SK-N-SH treated with all-trans-retinoic acid at 6 μM for 48 hours (cell line): ENCODE results near the gene DIABLO.

Experiments used
- ATAC-seq: fragments of 200-7000 bp; cut with Tn5 transposase; 3 replicates; pipeline ENCODE4 v1.9.1; 2020; ENCODE audit warnings: mild to moderate bottlenecking, moderate library complexity
- ARNTL ChIP-seq: fragments of 450-650 bp; formaldehyde crosslinking; IDR thresholded peaks from 2 replicates; pipeline ENCODE4 v1.5.0; 2020; ENCODE audit warnings: low read depth, mild to moderate bottlenecking, moderate library complexity, borderline replicate concordance
- BACH2 ChIP-seq: fragments of 250-450 bp; sonication (Bioruptor Pico); IDR thresholded peaks from 2 replicates; pipeline ENCODE4 v1.9.0; 2021; ENCODE audit warnings: mild to moderate bottlenecking, borderline replicate concordance
- CREB5 ChIP-seq: fragments of 250-450 bp; sonication (Bioruptor Pico); IDR thresholded peaks from 2 replicates; pipeline ENCODE4 v1.5.1; 2020; ENCODE audit warnings: low read depth, mild to moderate bottlenecking, moderate library complexity
- CSDC2 ChIP-seq: fragments of 250-450 bp; sonication (Bioruptor Pico); IDR thresholded peaks from 2 replicates; pipeline ENCODE4 v1.5.0; 2020; ENCODE audit warnings: mild to moderate bottlenecking, moderate library complexity
- CSRNP3 ChIP-seq: fragments of 250-450 bp; sonication (Bioruptor Pico); IDR thresholded peaks from 2 replicates; pipeline ENCODE4 v1.5.1; 2021; ENCODE audit warnings: mild to moderate bottlenecking, moderate library complexity
- ESRRG ChIP-seq: fragments of 250-450 bp; sonication (Bioruptor Pico); IDR thresholded peaks from 2 replicates; pipeline ENCODE4 v1.6.1; 2021; ENCODE audit warnings: mild to moderate bottlenecking
- GLIS3 ChIP-seq: fragments of 250-450 bp; sonication (Bioruptor Pico); IDR thresholded peaks from 2 replicates; pipeline ENCODE4 v1.5.0; 2020; ENCODE audit warnings: mild to moderate bottlenecking, moderate library complexity
- ISL1 ChIP-seq: fragments of 250-450 bp; sonication (Bioruptor Pico); IDR thresholded peaks from 2 replicates; pipeline ENCODE4 v2.1.2; 2022; ENCODE audit warnings: mild to moderate bottlenecking, moderate library complexity
- OSR1 ChIP-seq: fragments of 250-450 bp; sonication (Bioruptor Pico); IDR thresholded peaks from 2 replicates; pipeline ENCODE4 v1.8.0; 2022; ENCODE audit warnings: moderate library complexity, mild to moderate bottlenecking, inconsistent platforms
- PATZ1 ChIP-seq: fragments of 250-450 bp; sonication (Bioruptor Pico); IDR thresholded peaks from 2 replicates; pipeline ENCODE4 v1.8.0; 2020; ENCODE audit warnings: mild to moderate bottlenecking, moderate library complexity, borderline replicate concordance
- POU6F1 ChIP-seq: fragments of 250-450 bp; sonication (Bioruptor Pico); IDR thresholded peaks from 2 replicates; pipeline ENCODE4 v1.8.0; 2021; ENCODE audit warnings: low read depth, mild to moderate bottlenecking, moderate library complexity, borderline replicate concordance
- PPARA ChIP-seq: fragments of 250-450 bp; sonication (Bioruptor Pico); IDR thresholded peaks from 2 replicates; pipeline ENCODE4 v1.5.0; 2020; ENCODE audit warnings: mild to moderate bottlenecking, borderline replicate concordance
- RARB ChIP-seq: fragments of 250-450 bp; sonication (Bioruptor Pico); IDR thresholded peaks from 2 replicates; pipeline ENCODE4 v1.8.0; 2021; ENCODE audit warnings: mild to moderate bottlenecking, moderate library complexity
- SNAI2 ChIP-seq: fragments of 250-450 bp; sonication (Bioruptor Pico); IDR thresholded peaks from 2 replicates; pipeline ENCODE4 v1.5.0; 2020; ENCODE audit warnings: mild to moderate bottlenecking, moderate library complexity
- TCF4 ChIP-seq: fragments of 250-450 bp; sonication (Bioruptor Pico); IDR thresholded peaks from 2 replicates; pipeline ENCODE4 v1.8.0; 2021; ENCODE audit warnings: mild to moderate bottlenecking, moderate library complexity, borderline replicate concordance
- TSHZ2 ChIP-seq: fragments of 250-450 bp; sonication (Bioruptor Pico); IDR thresholded peaks from 2 replicates; pipeline ENCODE4 v1.5.0; 2020; ENCODE audit warnings: mild to moderate bottlenecking, moderate library complexity
- ZC3H10 ChIP-seq: fragments of 250-450 bp; sonication (Bioruptor Pico); IDR thresholded peaks from 2 replicates; pipeline ENCODE4 v1.5.1; 2021; ENCODE audit warnings: mild to moderate bottlenecking, moderate library complexity
- ZFP3 ChIP-seq: fragments of 250-450 bp; sonication (Bioruptor Pico); IDR thresholded peaks from 2 replicates; pipeline ENCODE4 v1.5.0; 2020; ENCODE audit warnings: mild to moderate bottlenecking, moderate library complexity
- ZFP30 ChIP-seq: fragments of 450-650 bp; formaldehyde crosslinking; IDR thresholded peaks from 2 replicates; pipeline ENCODE4 v1.5.0; 2022; ENCODE audit warnings: mild to moderate bottlenecking, moderate library complexity
- ZNF565 ChIP-seq: fragments of 450-650 bp; formaldehyde crosslinking; conservative IDR thresholded peaks from 2 replicates; pipeline ENCODE4 v1.5.0; 2020; ENCODE audit warnings: low read depth, mild to moderate bottlenecking, moderate library complexity
- ZNF70 ChIP-seq: fragments of 450-650 bp; formaldehyde crosslinking; IDR thresholded peaks from 2 replicates; pipeline ENCODE4 v1.5.0; 2020; ENCODE audit warnings: mild to moderate bottlenecking, moderate library complexity
- ZNF8 ChIP-seq: fragments of 450-650 bp; formaldehyde crosslinking; IDR thresholded peaks from 2 replicates; pipeline ENCODE4 v1.5.0; 2020; ENCODE audit warnings: mild to moderate bottlenecking, moderate library complexity

Gene DIABLO

GRCh38 chr12:122159882-122160281 is 66.0 kb downstream of the DIABLO start:
- ATAC-seq: no peak
- no peak for TF ChIP-seq ESRRG (CRISPR knock-in tag)
- no peak for TF ChIP-seq ZNF8 (CRISPR knock-in tag)
- TF ChIP-seq ARNTL (CRISPR knock-in tag): no peak
- TF ChIP-seq PATZ1 (CRISPR knock-in tag): no peak
- TF ChIP-seq CREB5 (CRISPR knock-in tag): no peak
- no peak for TF ChIP-seq BACH2 (CRISPR knock-in tag)
- no peak for TF ChIP-seq PPARA
- TF ChIP-seq ZNF70 (CRISPR knock-in tag): no peak
- no peak for TF ChIP-seq RARB (CRISPR knock-in tag)
- TF ChIP-seq GLIS3: no peak
- TF ChIP-seq TSHZ2 (CRISPR knock-in tag): no peak
- no peak for TF ChIP-seq POU6F1 (CRISPR knock-in tag)
- no peak for TF ChIP-seq ZFP3 (CRISPR knock-in tag)
- no peak for TF ChIP-seq ZC3H10 (CRISPR knock-in tag)
- TF ChIP-seq ZFP30: no peak
- no peak for TF ChIP-seq ISL1 (CRISPR knock-in tag)
- TF ChIP-seq ZNF565 (CRISPR knock-in tag): no peak
- no peak for TF ChIP-seq OSR1
- no peak for TF ChIP-seq TCF4 (CRISPR knock-in tag)
- TF ChIP-seq CSDC2 (CRISPR knock-in tag): no peak

GRCh38 chr12:122158700-122159285 is 67.1 kb downstream of the DIABLO start:
- ATAC-seq: no peak
- no peak for TF ChIP-seq CSRNP3
- TF ChIP-seq CSDC2 (CRISPR knock-in tag): no peak
- TF ChIP-seq CREB5 (CRISPR knock-in tag): no peak
- no peak for TF ChIP-seq SNAI2 (CRISPR knock-in tag)
- TF ChIP-seq GLIS3: no peak
- no peak for TF ChIP-seq ESRRG (CRISPR knock-in tag)
- TF ChIP-seq, all 23 proteins: peak for 0
